T-helper 2 cell treated with Interferon-gamma antibody and Interleukin-4, amounts not matched to agents 100 ng/mL and 5 ng/mL, for 36 hours (primary cell): ENCODE data around the gene GOPC. TPM values are rescaled to one million over a fixed set of nuclear protein-coding genes. Genes with fewer than 3 reads are reported as not detected.

ENCODE experiments used
- intact Hi-C: fragments of 100-400 bp; cut with micrococcal nuclease; formaldehyde crosslinking; loops from one replicate; pipeline ENCODE4 v1.15.1; 2023
- total RNA-seq: library from RNA; stranded (reverse); gene quantifications from 2 replicates; pipeline ENCODE4 v1.2.3, GENCODE V29; 2022

Gene GOPC
- total RNA-seq, 1 donor from 2014 or later, result 27.3 TPM

GRCh38 chr6:117597755-117598154 is 4.6 kb downstream of the GOPC start:
- intact Hi-C loops, result no loop called here

GRCh38 chr6:117595099-117595923 is 7.0 kb downstream of the GOPC start:
- intact Hi-C loops, result no loop called here

- intact Hi-C loops, result no loop called here
Measured at GRCh38 chr6:117592983-117593759, 9.1 kb downstream of the GOPC start.

- intact Hi-C loops, result no loop called here
Measured at GRCh38 chr6:117591405-117591804, 10.9 kb downstream of the GOPC start.

- intact Hi-C loops, result no loop called here
Measured at GRCh38 chr6:117590447-117590846, 11.9 kb downstream of the GOPC start.

- intact Hi-C loops, result no loop called here
Measured at GRCh38 chr6:117585647-117586046, 16.7 kb downstream of the GOPC start.

GRCh38 chr6:117574198-117574597 is 28.1 kb downstream of the GOPC start:
- intact Hi-C loops, result no loop called here

GRCh38 chr6:117573006-117573680 is 29.2 kb downstream of the GOPC start:
- intact Hi-C loops, result no loop called here

GRCh38 chr6:117568831-117569410 is 33.4 kb downstream of the GOPC start:
- intact Hi-C loops, result no loop called here

GRCh38 chr6:117568247-117568646 is 34.1 kb downstream of the GOPC start:
- intact Hi-C loops, result no loop called here

- intact Hi-C loops, result no loop called here
Measured at GRCh38 chr6:117564681-117565080, 37.6 kb downstream of the GOPC start.

- intact Hi-C loops, result no loop called here
Measured at GRCh38 chr6:117561128-117561527, 41.2 kb downstream of the GOPC start.

GRCh38 chr6:117559299-117559698 is 43.0 kb downstream of the GOPC start:
- intact Hi-C loops, result no loop called here

GRCh38 chr6:117558818-117559217 is 43.5 kb downstream of the GOPC start:
- intact Hi-C loops, result no loop called here

GRCh38 chr6:117557951-117558350 is 44.4 kb downstream of the GOPC start:
- intact Hi-C loops, result loop anchor here (2.0 kb wide), 1 partner anchor 47 kb away; no protein-coding TSS in a partner anchor

GRCh38 chr6:117555882-117556498 is 46.3 kb downstream of the GOPC start:
- intact Hi-C loops, result loop anchor here (1.0 to 2.0 kb wide), 4 partner anchors 49 to 210 kb away; no protein-coding TSS in a partner anchor

- intact Hi-C loops, result loop anchor here (1.0 kb wide), 1 partner anchor 209 kb away; no protein-coding TSS in a partner anchor
Measured at GRCh38 chr6:117555262-117555849, 47.0 kb downstream of the GOPC start.

GRCh38 chr6:117553142-117553541 is 49.2 kb downstream of the GOPC start:
- intact Hi-C loops, result no loop called here

- intact Hi-C loops, result no loop called here
Measured at GRCh38 chr6:117552618-117553017, 49.7 kb downstream of the GOPC start.

- intact Hi-C loops, result no loop called here
Measured at GRCh38 chr6:117550618-117551242, 51.6 kb downstream of the GOPC start.
